Epithelial cell of esophagus (primary cell): ENCODE data around the gene GFRA1.

ENCODE experiments used
- DNase-seq: peaks from one replicate; pipeline ENCODE4 v3.0.0; 2010; ENCODE audit warnings: low read depth
- H3K4me3 ChIP-seq: 2 replicates; pipeline ENCODE4 v1.5.1; 2011; ENCODE audit warnings: mild to moderate bottlenecking, low read length, control low read depth
- CTCF ChIP-seq: IDR thresholded peaks from 2 replicates; pipeline ENCODE4 v1.5.1; 2011; ENCODE audit warnings: low read depth, mild to moderate bottlenecking, low read length, control low read depth, inconsistent platforms; ENCODE audit not compliant: insufficient read depth; ENCODE audit errors: missing control alignments

GFRA1 gene

GRCh38 chr10:116141246-116141645, 131.8 kb downstream of the GFRA1 start:
- TF ChIP-seq CTCF = no peak
- DNase-seq = no peak
- no peak overlapping the region for H3K4me3 ChIP-seq

GRCh38 chr10:116139886-116140285, 133.1 kb downstream of the GFRA1 start:
- H3K4me3 ChIP-seq = no peak overlapping the region
- no peak for TF ChIP-seq CTCF

GRCh38 chr10:116138897-116139296, 134.1 kb downstream of the GFRA1 start:
- H3K4me3 ChIP-seq = no peak overlapping the region
- TF ChIP-seq CTCF = no peak
- peak; percentile 10 for DNase-seq

More at GRCh38 chr10:116139886-116140285, 133.1 kb downstream of the GFRA1 start:
- DNase-seq = no peak

- no peak overlapping the region for H3K4me3 ChIP-seq
- DNase-seq = no peak
- no peak for TF ChIP-seq CTCF
These were observed 136.7 kb downstream of the GFRA1 start for GRCh38 chr10:116136261-116136660.

- H3K4me3 ChIP-seq = no peak overlapping the region
- TF ChIP-seq CTCF = no peak
- no peak for DNase-seq
These were observed 138.7 kb downstream of the GFRA1 start for GRCh38 chr10:116134322-116134721.

GRCh38 chr10:116133634-116134033, 139.4 kb downstream of the GFRA1 start:
- no peak overlapping the region for H3K4me3 ChIP-seq
- DNase-seq = no peak
- no peak for TF ChIP-seq CTCF

- TF ChIP-seq CTCF = no peak
- DNase-seq = no peak
- no peak overlapping the region for H3K4me3 ChIP-seq
These were observed 140.1 kb downstream of the GFRA1 start for GRCh38 chr10:116132780-116133399.
